Measurements from ENCODE around the gene ABCA4.
"Not testable (repeated sequence)": the region's sequence is repeated elsewhere in the genome, so short reads cannot be mapped to it uniquely, and the experiment has no call there.

ABCA4 gene

GRCh38 chr1:94004924-94005323 is 116.0 kb downstream of the ABCA4 start:
- no peak for DNase-seq (ENCODE audit: low spot score)

GRCh38 chr1:94002046-94002787 is 118.7 kb downstream of the ABCA4 start:
- DNase-seq (ENCODE audit: low spot score) = no peak

GRCh38 chr1:94001397-94002045 is 119.4 kb downstream of the ABCA4 start:
- DNase-seq (ENCODE audit: low spot score) = no peak

DNA sequence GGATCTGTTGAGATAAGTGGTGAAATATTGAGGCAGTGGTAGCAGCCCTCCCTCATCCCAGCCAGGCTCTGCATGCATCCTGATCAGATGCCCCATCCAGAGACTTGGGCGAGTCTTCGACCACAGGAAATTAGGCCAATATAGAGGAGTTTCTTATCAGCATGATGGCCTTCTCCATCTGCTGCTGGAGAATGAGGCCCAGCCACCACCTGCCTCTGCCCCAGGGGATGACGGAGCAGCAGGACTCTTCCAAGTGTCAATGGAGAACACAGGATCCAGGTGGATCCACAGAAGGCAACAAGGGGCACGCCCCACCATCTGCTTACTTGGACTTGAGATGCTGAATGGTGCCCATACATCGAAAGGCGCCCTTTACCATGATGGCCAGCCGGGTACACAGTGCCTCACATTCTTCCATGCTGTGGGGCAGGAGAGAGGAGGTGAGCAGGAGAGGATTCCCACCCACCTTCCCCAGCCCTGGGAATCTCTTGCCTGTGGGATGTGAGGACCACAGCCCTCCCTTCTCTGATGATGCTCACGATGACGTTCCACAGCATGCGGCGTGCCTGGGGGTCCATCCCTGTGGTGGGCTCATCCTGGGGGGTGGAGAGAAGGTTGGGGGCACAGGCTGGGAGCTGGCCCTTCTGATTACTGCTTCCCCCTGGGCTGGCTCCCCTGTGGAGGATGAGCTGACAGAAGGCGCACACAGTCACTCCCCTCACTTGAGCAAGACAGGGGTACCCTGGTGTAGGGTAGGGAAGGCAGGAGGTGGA is 120.3 kb downstream of the ABCA4 start:
- DNase-seq (ENCODE audit: low spot score) = no peak

- DNase-seq (ENCODE audit: low spot score) = no peak
These were observed 121.0 kb downstream of the ABCA4 start for GRCh38 chr1:93999840-94000415.

GRCh38 chr1:93998532-93998931 is 122.4 kb downstream of the ABCA4 start:
- not testable (repeated sequence) for DNase-seq (ENCODE audit: low spot score)

- DNase-seq (ENCODE audit: low spot score) = no peak
These were observed 123.2 kb downstream of the ABCA4 start for GRCh38 chr1:93997756-93998155.

DNA sequence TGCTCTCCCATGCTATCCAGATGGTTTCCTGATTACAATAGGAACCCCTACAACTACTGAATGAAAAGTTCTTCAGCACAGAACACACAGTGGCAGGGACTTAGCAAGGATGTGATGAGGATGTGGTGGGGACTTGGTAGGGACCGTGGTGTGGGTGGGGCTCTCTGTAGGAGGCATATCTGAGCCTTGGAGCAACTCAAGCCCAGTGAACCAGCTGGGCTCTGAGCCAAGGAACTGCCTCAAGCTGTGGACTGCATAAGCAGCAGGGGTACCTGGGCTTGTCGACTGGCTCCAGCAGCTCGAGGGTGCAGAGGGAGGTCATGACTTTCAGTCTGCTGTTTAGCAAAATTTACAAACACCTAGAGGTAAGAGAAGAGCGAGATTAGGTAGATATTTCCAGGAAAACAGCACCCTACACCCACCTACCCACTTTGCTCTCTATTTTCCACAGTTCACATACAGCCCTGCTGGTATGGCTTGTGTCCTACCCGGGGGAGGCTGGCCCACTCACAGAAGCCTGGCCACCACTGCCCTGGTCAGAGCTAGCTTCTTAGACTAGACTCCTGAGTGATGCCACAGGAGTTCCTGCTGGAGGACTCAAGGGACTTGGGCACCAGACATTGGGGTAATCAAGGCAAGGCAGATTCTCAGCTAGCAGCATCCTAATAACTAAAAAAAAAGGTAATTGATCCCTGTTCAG is 125.0 kb downstream of the ABCA4 start:
- DNase-seq (ENCODE audit: low spot score) = no peak

DNA sequence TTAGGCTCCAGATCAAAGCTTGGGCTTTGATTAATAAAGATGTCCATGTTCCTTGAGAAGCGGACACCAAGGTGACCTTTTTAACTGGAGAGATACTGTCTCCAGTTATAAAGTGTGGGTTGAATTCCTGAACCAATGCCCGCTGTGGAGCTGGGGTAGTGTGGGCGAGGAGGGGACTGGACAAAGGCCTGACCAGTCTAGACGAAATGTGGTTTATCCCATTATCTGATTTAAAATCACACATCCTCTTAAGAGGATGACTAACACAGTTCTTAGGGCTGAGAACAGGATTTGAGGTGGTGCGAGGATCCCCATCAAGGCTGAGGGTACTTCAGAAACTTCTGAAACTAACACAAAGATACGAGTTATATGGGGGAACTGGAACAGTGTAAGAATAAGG is 127.2 kb downstream of the ABCA4 start:
- DNase-seq (ENCODE audit: low spot score) = no peak

DNA sequence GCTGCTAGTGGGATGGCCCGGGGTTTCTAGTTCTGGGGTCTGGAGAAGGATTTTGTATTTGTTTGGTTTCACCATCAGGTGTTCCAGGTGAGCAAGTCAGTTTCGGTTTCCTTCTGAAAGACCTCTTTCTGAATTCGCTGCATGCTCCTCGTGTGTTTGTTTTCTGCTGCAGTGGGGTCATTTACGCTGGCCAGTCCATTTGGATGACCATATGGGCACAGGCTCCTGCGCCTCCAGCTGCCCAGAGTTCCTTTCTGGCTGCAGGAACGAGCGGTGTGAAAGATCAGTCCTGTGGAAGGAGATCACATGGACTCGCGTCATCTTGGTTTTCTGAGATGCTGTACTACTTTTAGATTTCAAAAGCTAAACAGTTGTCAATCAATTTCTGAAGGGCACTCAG is 128.0 kb downstream of the ABCA4 start:
- DNase-seq (ENCODE audit: low spot score) = no peak

DNA sequence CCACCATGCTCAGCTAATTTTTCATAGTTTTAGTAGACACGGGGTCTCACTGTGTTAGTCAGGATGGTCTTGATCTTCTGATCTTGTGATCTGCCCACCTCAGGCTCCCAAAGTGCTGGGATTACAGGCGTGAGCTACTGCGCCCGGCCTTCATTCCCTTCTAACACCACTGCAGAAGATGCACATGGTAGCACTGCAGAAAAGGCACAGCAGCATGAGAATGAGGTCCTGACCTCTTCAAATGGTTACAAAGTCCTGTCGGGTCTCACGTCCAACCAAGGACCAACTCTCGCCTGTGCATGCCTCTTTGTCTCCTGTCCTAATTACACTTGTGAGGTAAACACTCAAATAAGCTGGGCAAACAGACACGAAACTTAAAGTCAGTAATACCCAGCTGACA is 128.8 kb downstream of the ABCA4 start:
- DNase-seq (ENCODE audit: low spot score) = no peak

DNA sequence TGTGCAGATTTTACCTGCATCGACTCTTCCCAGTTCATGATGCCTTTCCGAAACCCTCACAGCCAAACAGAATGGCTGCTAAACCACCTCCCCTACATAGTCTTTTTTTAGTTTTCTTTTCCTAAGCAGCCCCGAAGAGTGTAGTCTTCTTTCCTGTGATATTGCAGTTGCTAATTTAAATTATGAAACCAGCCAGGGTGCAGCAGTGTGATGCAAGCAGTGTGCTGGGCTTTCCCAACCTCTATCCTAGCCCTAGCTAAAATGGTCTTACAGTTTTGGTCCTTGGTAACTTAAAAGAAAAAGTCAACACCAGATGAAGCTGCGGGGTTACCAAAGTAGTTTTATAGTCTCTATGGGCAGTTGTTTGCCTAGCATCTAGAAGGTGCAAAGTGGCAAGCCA is 129.7 kb downstream of the ABCA4 start:
- no peak for DNase-seq (ENCODE audit: low spot score)

DNA sequence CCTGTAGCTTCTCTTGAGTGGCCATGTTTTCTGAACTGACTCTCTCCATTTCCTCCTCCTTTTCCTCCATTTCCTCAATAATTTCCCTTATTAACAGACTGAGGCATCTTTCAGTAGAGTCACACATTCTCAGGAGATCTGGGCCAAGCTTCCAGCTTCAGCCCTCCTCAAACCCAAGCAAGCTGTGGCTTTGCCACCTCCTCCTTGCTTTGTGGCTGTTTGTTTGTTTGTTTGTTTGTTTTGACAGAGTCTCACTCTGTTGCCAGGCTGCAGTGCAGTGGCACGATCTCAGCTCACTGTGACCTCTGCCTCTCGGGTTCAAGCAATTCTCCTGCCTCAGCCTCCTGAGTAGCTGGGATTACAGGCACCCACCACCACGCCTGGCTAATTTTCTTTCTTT is 130.5 kb downstream of the ABCA4 start:
- not testable (repeated sequence) for DNase-seq (ENCODE audit: low spot score)

DNA sequence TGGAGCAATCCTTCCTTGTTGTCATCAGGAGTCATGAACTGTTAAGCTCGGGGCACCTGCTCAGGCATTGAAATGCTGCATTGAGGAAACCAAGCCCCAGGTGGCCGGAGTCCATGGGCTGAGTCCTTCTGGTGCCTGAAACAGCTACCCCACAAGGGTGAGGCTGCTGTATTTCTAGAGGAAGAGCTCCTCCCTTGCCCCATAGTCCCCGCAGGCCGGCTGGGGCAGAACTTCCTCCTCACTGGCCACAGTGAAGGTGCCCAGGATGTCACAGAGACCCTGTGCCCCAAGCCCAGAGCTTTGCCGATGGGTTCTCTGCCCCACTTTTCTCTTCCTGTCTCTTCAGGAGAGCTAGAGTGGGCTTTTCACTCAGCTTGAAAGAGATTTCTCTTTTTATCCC is 130.9 kb downstream of the ABCA4 start:
- DNase-seq (ENCODE audit: low spot score) = no peak

DNA sequence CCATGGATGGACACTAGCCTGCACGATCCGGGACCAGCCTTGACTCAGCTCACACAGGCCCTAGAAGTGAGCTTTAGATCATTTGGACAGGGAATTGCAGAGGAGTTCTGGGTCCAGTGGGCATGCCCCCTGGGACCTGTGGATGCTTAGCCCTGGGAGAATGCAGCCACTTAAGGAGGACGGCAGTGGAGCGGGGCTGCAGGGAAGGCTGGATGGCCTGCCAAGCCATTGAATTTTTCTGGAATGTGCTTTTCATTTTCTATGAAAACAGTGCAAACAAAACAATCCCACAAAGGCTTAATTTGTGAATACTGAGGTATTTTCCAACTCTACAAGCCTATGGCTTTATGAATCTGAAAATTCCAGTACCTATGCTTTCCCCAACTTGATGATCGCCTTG is 131.3 kb downstream of the ABCA4 start:
- no peak for DNase-seq (ENCODE audit: low spot score)

DNA sequence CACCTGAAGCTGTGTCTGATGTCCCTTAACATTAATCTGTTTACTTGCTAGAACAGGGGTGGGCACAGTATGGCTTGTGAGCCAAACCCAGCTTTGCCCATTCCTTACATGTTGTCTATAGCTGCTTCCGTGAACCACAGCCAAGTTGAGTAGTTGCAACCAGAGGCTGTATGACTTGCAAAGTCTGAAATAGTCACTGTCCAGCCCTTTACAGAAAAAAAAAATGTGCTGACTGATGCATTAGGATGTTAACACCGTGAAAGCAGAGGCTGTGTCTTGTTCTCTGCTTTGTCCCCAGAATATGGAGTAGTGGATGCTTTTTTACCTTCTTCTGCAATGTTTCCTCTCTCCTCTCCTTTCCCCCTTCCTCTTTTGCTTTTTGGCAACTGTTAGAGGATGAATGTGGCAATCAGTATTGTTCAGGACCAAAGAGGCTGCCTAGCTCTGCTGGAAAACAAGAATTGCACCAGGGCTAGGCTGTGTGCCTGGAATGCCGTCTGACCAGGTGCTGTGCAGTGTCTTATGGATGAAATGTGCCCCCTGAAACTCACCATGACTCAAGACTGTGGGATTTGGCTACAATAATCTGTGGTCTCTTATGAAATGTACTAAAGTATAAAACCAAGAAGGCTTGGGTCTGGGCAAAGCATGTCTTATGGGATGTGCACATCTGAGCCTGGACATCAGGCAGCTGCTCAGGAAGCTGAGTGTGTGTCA is 132.2 kb downstream of the ABCA4 start:
- DNase-seq (ENCODE audit: low spot score) = no peak

- no peak for DNase-seq (ENCODE audit: low spot score)
These were observed 139.7 kb downstream of the ABCA4 start for GRCh38 chr1:93981274-93981667.

DNA sequence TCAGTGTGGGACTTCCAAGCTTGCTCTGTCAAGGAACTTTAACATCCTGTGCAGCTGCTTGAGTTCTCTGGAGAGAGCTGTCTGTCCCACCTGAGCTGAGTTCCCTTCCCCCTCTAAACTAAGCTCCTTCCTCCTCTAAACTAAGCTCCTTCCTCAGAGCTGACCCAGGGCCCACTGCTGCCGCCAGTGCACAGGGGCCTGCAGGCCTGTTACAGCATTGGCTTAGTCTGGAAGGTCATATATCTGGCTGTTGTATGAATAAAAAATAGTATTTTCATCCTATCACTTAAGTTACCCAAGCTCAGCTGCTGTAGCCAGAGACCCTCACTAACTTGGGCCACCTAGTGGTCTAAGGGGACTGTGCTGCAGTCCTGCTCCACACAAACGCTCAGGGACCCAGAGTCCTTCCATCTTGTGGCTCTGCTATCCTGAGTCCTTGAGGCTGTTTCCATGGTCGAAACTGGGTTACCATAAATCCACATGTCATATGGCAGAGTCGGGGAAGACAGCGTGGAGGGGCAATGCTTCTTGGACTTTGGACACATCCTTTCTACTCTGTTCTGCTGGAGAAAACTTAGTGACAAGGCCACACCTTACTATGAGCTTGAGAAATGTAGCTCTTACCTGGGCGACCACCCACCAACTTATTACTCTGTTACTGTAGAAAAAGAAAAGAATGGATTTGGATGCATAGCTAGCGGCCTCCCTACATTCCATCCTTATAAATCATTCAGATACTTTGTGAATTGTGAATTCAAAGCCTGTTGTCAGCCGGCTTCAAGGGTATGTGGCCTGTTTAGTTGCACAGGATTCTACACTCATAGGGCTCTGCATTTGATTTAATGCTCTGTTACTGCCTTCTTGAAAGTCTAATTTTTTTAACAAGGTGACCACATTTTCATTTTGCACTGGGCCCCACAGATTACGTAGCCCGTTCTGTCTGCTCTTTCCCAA is 140.4 kb downstream of the ABCA4 start:
- no peak for DNase-seq (ENCODE audit: low spot score)

DNA sequence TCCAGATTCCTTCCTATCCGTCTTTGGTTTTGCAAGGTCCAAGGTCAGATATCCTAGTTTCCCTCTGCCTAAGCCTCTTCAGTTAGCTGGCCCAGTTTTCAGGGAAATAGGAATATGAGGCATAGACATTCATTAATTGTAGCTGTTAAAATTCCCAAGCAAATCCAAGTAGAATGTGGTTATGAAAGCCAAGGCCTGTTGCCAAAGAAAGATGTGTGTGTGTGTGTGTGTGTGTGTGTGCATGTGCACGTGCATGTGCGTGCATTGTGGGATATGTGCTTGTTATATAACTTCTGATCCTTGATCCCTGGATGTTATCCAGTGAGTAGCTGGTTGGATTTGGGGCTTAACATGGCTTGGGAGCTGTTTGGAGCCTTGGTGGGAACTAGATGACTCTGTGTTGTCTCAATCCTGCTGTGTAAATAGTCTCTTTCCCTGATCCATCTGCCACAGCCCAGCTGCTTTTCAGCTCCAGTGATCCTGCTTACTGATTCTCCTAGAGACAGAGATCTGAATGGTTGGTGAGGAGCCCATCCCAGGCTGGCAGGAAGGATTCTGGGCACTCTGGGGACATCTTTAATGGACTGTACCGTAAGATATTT is 141.1 kb downstream of the ABCA4 start:
- DNase-seq (ENCODE audit: low spot score) = no peak

Measured in CD4-positive, alpha-beta T cell treated with Interleukin-15 for 4 hours (primary cell).